ENCODE data around the gene ERC2. TPM values are rescaled to one million over a fixed set of nuclear protein-coding genes. Genes with fewer than 3 reads are reported as not detected.

Gene ERC2
- total RNA-seq, 1 donor from 2014 or later, result 0.35 TPM

DNA sequence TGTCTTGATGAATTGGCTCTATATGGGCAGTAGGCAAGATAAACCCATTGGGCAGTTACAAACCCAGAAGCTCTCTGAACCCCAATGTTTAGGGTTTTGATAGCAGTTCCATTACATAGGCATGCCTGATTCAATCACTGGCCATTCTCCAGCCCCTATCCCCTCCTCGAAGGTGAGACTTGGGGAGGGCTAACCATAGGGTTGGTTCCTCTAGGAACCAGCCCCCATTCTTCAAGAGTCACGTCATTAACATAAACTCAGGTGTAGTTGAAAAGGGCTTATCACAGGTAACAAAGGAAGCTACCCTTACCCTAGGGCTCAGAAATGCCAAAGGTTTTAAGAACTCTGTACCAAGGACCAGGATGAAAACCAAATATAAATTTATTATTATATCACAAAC is 353.1 kb downstream of the ERC2 start:
- H3K4me3 Mint-ChIP-seq (ENCODE audit: unreplicated experiment), result no peak overlapping the region
- peaks cover 42% of the 10 kb centered on the region for H3K4me1 Mint-ChIP-seq (ENCODE audit: unreplicated experiment)

DNA sequence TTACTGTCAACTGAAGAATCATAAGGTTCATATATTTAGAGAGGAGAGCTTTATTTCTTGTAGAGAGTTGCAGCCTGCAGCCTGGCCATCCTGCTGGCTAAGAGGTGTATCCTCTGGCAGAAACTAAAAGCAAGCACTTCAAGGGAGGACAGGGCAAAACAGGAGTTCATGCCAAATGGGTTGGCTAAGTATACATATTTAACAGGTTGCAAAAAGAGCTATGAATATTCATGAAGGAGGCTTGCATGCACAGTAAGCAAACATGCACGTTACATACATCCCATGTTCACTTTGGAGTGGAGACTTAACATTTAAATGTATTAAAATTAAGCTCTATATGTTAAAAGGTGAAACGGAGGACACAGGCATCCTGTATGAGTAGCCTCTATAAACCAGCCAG is 354.4 kb downstream of the ERC2 start:
- no peak for DNase-seq (ENCODE audit: extremely low spot score, unreplicated experiment)
- no peak overlapping the region for H3K4me3 Mint-ChIP-seq (ENCODE audit: unreplicated experiment)
- H3K27ac Mint-ChIP-seq (ENCODE audit: unreplicated experiment), result no peak overlapping the region
- TF ChIP-seq, protein P1, sequence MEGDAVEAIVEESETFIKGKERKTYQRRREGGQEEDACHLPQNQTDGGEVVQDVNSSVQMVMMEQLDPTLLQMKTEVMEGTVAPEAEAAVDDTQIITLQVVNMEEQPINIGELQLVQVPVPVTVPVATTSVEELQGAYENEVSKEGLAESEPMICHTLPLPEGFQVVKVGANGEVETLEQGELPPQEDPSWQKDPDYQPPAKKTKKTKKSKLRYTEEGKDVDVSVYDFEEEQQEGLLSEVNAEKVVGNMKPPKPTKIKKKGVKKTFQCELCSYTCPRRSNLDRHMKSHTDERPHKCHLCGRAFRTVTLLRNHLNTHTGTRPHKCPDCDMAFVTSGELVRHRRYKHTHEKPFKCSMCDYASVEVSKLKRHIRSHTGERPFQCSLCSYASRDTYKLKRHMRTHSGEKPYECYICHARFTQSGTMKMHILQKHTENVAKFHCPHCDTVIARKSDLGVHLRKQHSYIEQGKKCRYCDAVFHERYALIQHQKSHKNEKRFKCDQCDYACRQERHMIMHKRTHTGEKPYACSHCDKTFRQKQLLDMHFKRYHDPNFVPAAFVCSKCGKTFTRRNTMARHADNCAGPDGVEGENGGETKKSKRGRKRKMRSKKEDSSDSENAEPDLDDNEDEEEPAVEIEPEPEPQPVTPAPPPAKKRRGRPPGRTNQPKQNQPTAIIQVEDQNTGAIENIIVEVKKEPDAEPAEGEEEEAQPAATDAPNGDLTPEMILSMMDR (IDR thresholded peaks at IDR 0.05), result no peak
- H3K9me3 Mint-ChIP-seq (ENCODE audit: unreplicated experiment), result peaks cover 14% of the 10 kb centered on the region
- peaks cover 34% of the 10 kb centered on the region for H3K4me1 Mint-ChIP-seq (ENCODE audit: unreplicated experiment)
- H3K27me3 Mint-ChIP-seq (ENCODE audit: unreplicated experiment), result no peaks in the 10 kb centered on the region
- peaks cover 5% of the 10 kb centered on the region for H3K36me3 Mint-ChIP-seq (ENCODE audit: unreplicated experiment)

More for the DNA sequence above, 353.1 kb downstream of the ERC2 start:
- peaks cover 5% of the 10 kb centered on the region for H3K36me3 Mint-ChIP-seq (ENCODE audit: unreplicated experiment)
- no peaks in the 10 kb centered on the region for H3K27me3 Mint-ChIP-seq (ENCODE audit: unreplicated experiment)
- DNase-seq (ENCODE audit: extremely low spot score, unreplicated experiment), result no peak
- TF ChIP-seq, protein P1 (IDR thresholded peaks at IDR 0.05), result no peak
- H3K9me3 Mint-ChIP-seq (ENCODE audit: unreplicated experiment), result peaks cover 11% of the 10 kb centered on the region
- no peak overlapping the region for H3K27ac Mint-ChIP-seq (ENCODE audit: unreplicated experiment)

DNA sequence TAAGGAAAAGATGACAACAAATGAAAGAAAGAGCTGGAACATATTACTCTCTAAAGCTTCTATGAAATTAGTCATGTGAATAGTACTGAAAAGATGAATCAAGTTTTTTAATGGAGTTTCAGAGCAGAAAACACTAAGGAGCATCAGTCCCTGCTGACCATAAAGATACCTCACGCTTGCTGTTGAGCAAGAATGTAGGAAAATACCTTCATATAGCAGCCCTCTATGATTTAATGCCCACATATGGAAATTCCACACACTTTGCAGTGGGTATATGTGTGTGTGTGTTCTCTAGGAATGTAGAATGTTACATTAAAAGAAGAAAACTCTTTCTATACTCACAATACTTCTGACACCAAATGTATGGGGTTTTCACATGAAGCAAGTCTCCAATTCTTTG is 355.0 kb downstream of the ERC2 start:
- no peak for DNase-seq (ENCODE audit: extremely low spot score, unreplicated experiment)
- peaks cover 5% of the 10 kb centered on the region for H3K36me3 Mint-ChIP-seq (ENCODE audit: unreplicated experiment)
- no peak overlapping the region for H3K4me3 Mint-ChIP-seq (ENCODE audit: unreplicated experiment)
- H3K27ac Mint-ChIP-seq (ENCODE audit: unreplicated experiment), result peak overlapping the region; percentile 43
- no peaks in the 10 kb centered on the region for H3K27me3 Mint-ChIP-seq (ENCODE audit: unreplicated experiment)
- TF ChIP-seq, protein P1 (IDR thresholded peaks at IDR 0.05), result no peak
- H3K4me1 Mint-ChIP-seq (ENCODE audit: unreplicated experiment), result peaks cover 34% of the 10 kb centered on the region
- H3K9me3 Mint-ChIP-seq (ENCODE audit: unreplicated experiment), result peaks cover 14% of the 10 kb centered on the region

DNA sequence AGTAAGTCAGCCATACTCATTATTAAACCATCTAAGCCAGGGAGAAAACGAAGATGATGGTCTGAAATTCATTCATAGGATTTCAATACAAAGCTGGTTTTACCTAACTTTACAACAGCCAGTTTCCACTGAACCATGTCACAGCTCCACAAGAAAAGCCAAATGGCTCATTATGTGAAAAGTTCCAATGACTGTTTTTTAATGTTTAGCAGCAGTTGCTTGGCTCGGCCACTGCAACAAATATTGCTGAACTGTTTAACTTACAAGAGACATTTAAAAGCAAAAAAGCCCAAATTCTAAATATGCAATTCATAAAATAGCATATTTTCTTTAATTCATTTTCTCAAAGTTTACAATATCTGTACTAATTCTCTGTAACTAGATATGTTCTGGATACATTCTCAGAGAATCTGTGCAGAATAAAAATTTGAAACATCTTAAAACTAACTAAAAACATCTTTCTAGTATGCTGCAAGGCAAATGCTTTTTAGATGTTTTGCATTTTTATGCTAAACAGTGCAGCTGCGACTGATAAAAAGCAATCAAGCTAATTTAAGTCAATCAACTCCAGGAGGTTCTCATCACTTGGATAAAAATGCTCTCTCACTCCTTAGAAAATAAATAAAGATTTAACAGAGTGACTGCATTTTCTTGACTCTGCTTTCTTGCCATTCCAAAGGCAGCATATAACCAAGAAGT is 356.5 kb downstream of the ERC2 start:
- TF ChIP-seq, protein P1 (IDR thresholded peaks at IDR 0.05), result no peak
- no peak for DNase-seq (ENCODE audit: extremely low spot score, unreplicated experiment)
- no peaks in the 10 kb centered on the region for H3K27me3 Mint-ChIP-seq (ENCODE audit: unreplicated experiment)
- peaks cover 14% of the 10 kb centered on the region for H3K9me3 Mint-ChIP-seq (ENCODE audit: unreplicated experiment)
- peaks cover 36% of the 10 kb centered on the region for H3K4me1 Mint-ChIP-seq (ENCODE audit: unreplicated experiment)
- H3K4me3 Mint-ChIP-seq (ENCODE audit: unreplicated experiment), result no peak overlapping the region
- H3K36me3 Mint-ChIP-seq (ENCODE audit: unreplicated experiment), result peaks cover 5% of the 10 kb centered on the region
- H3K27ac Mint-ChIP-seq (ENCODE audit: unreplicated experiment), result peak overlapping the region; percentile 84

DNA sequence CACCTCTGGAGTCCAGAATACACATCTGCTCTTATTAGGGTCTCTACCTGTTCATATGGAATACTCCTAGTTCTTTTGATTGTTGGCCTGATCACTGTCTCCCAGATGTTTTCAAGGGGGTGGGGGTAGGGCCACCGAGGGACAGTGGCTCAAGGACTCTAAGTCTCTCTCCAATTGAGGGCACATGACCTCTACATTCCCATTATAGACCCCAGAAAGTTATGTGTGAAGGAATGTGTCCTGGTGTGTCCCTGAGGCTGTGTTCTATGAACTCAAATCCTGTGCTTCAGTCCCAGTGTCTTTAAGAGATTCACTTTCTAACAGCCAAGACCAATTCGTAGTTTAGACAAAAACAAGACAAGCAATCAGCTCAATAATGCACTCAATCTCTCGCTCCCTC is 357.4 kb downstream of the ERC2 start:
- Mint-ChIP-seq H3K9me3 (ENCODE audit: unreplicated experiment) (peaks cover 14% of the 10 kb centered on the region), H3K27ac (ENCODE audit: unreplicated experiment) (peak overlapping the region; percentile 84), H3K27me3 (ENCODE audit: unreplicated experiment) (no peaks in the 10 kb centered on the region), H3K4me3 (ENCODE audit: unreplicated experiment) (peak overlapping the region; percentile 30), H3K4me1 (ENCODE audit: unreplicated experiment) (peaks cover 44% of the 10 kb centered on the region), H3K36me3 (ENCODE audit: unreplicated experiment) (peaks cover 4% of the 10 kb centered on the region)
- TF ChIP-seq, protein P1 (IDR thresholded peaks at IDR 0.05), result no peak
- DNase-seq (ENCODE audit: extremely low spot score, unreplicated experiment), result no peak
